NCI-H187 treated with DMSO at 0.1 percent for 48 hours (cell line): Measurements from ENCODE around the gene CEP162.
A peak's percentile ranks its signal among the peaks of the same experiment; 100 is the strongest.
"Not testable (repeated sequence)": the region's sequence is repeated elsewhere in the genome, so short reads cannot be mapped to it uniquely, and the experiment has no call there.

ENCODE experiments used
- DNase-seq: peaks from one replicate; lab custom pipeline; 2025; lab: John Stamatoyannopoulos, UW

Gene CEP162, protein sequence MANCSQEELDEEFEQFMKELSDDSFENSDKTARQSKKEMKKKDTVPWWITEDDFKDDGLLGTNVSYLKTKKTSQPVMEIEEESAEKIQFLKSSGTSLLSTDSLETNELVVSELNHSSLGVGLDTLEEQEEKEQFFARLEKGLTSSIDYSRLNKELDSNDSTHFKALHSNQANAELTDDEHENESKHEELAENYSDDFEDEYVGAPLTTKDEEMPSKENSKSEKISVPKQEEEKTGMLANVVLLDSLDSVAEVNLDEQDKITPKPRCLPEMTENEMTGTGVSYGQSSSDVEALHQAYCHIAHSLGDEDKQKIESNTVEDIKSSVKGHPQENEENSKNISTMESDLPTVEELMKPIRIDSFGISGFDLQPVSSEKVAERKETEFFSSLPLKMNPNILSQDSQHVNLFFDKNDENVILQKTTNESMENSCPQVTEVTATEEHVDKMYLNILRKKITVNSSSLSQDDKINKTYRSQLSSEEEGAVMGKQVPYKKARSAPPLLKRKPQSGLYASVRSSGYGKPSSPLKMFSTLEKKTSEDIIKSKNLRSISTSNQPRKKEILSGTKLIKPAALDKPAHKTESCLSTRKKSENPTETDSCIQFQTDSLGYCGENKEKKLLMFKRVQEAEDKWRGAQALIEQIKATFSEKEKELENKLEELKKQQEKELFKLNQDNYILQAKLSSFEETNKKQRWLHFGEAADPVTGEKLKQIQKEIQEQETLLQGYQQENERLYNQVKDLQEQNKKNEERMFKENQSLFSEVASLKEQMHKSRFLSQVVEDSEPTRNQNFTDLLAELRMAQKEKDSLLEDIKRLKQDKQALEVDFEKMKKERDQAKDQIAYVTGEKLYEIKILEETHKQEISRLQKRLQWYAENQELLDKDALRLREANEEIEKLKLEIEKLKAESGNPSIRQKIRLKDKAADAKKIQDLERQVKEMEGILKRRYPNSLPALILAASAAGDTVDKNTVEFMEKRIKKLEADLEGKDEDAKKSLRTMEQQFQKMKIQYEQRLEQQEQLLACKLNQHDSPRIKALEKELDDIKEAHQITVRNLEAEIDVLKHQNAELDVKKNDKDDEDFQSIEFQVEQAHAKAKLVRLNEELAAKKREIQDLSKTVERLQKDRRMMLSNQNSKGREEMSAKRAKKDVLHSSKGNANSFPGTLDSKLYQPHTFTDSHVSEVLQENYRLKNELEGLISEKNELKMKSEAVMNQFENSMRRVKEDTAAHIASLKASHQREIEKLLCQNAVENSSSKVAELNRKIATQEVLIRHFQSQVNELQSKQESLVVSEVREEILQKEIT (N-terminal part only)

DNA sequence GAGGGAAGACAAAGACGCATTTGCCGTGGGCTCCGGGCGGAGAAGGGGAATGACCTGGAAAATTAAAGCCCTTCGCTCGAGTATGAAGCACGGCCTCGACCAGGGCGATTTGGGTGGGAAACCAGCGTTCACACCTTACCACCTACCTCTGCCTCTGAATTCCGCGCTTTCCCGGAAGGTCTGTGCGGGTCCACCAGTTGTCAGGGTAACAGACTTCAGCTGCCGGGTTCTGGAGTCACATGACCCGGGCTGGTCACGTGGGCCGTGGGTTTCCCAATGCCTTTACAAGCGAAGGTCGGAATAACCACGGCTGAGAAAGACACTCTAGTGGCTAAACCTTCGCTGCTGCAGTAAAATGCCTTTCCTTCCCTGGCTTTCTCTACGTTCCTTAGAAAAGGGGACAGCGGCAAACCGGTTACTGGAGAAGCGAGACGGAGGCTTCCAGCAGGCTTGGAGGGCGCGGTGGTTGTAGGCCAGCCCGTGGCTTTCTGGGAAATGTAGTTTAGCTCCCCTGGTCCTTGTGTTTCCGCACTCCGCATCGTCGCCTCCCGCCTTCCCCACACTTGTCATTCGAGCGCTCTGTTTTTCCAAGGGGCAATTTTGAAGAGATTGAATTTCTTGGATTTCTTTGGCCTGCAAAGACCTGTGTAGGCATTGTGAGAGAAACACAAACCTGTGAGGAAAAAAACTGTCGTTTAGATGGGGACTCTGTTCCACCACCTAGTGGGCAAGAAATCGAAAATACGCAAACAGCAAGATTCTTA lies at the start of gene CEP162:
Gene CEP162 (minus strand): TSS at position 210 of the 764 bp plus-strand sequence. CDS start 1,250 bp downstream, outside the sequence.
- DNase-seq: peak; percentile 70

DNA sequence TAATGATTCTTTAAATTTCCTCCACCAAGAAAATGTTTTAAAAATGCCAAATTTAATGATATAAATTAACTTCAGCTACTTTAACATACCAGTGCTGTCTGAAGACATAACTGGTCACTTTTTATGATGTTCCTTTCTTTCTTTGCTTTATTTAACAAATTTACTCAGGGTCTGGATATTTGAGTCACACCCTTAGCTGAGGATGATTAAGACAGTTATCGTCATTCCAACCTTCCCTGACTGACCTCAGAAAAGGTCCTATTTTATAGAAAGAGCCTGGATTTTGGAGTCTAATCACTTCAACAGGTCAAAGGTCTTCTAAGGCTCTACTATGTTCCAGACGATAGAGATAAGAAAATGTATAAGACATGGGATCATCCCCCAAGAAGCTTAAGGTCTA lies 47.4 kb upstream of the CEP162 start:
- DNase-seq: no peak

DNA sequence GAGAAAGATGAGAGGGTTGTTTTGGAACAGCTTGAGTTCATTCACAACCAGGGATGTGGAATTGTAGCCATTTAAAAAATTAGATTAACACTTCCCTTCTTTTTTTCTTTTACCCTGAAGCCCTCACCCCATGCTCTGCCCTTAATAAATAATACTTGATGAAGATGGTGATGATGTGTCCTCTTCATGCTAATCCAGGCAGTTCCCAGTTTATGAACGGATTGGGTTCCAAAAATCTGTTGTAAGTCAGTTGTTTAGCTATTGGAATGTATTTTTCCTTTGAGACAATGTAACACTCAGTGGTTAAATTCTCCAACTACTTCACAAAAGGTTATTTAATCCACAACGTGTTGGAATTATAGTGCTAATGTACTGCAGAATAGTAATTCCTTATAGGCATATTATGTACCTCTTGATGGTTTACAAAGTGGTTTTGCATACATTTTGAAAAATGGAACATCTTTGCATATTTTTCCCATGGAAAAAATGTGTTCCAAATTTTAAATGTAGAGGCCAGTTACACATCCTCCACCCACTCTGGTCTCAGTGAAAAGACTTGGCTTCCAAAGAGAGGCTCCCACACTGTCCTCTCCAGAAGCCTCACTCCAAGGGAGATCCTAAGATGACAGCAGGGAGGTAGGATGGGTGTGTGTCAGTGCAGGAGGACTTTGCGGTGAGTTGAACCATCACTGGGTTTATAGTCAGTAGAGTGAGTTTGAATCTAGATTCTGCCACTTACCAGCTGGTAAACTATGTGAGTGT lies 45.8 kb upstream of the CEP162 start:
- no peak for DNase-seq

DNA sequence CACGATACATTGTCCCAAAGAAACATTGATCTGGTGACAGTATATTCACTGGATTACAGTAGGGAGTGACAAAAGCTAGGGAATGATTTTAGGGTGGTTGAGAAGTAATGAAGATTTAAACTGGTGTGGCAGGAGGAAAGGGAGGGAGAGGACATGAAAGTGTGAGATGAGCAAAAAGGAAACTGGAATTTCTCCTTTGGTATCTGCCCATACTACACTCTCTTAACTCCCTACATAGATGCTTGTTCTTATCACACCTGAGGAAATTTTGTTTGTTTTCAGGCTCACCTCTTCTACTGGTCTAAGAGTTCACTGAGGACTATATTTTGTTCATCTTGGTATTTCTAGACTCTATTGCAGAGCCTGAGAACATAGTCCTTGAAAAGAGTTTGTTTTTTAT lies 44.9 kb upstream of the CEP162 start:
- DNase-seq: no peak

DNA sequence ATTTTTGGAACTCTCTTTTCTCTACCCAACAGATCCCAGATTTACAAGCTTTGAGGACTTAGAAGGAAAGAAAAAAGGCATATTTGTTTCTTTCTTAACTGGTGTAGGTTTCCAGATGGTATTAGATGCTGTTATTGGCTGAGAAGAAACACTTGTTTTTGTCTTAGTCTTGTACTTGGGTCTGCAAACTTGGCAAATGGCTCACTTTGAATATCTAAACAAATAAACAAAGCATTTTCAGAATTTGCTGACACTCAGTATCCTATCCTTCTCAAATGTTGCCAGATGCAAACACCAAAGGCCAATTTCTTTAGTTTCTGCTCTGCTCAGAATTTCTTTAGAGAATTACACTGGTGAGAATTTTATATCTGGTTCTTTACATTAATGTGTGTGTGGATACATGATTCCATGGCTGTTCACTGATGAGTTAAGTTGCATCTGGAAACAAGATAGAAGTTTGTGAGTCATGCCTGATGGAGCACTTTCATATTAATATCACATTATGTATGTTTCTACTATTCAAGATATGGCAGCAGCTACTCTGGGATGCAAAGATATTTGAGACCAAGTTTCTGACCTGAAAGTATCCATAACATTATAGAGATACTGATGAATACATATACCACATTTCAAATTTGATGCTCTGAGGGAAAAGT lies 43.7 kb upstream of the CEP162 start:
- DNase-seq: no peak

DNA sequence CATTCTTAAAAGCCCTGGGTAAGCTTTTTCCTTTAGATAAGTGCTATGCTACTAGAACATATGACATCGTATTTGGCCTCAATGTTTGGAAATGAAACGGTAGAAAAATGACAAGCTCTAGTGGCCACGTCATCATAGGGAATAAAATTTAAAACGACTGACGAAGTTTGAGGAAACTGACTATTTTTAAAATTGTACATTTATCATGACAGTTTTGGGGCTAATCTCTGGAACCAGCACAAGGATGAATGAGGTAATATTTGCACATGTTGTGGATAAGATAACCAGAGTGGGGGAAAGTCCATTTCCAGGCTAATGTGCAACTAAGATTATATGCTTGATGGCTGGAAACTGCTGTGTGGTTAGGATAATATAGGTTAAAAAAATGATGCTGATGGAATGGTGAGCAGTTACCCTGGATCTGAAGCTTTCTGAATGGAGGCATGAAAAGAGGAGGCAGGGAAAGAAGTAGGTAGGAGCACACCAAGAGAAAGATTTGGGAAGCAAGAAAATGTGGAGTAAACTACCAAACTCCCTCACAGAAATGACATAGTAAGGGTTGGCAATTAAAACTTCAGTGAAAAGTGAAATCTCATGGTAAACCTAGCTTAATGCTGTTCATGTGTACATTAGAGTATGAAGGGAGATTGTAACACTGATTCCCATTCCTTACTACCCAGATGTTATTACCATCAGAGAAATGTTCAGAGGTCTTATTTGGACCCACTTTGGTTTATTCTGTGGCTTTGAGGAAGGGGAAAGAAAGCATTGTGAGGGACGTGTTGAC lies 42.7 kb upstream of the CEP162 start:
- DNase-seq: no peak

DNA sequence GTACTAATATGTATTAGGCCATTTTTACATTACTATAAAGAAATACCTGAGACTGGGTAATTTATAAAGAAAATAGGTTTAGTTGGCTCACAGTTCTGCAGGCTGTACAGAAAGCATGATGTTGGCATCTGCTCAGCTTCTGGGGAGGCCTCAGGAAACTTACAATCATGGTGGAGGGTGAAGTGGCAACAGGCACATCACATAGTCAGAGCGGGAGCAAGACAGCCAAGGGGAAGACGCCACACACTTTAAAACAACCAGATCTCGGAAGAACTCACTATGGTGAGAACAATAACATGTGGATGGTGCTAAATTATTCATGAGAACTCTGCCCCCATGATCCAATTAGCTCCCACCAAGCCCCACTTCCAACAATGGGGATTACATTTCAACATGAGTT lies 41.3 kb upstream of the CEP162 start:
- no peak for DNase-seq

DNA sequence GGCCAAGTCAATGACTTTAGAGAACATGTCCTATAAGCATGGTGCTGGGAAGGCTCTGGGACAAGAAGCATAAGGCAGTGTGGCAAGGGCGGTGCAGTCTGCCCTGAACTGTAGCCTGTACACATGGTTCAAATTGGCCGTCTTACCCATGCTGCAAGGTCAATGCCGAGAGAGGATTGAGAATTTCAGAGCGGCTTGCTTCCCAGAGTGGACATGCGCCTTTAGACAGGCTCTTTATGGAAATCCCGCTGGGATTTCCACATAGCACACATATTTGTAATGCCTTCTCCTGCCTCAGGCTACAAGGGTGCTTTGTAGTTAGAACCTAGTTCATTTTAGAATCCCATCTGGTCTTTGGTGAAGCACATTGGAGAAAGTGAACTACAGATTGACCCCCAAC lies 36.1 kb upstream of the CEP162 start:
- DNase-seq: no peak

DNA sequence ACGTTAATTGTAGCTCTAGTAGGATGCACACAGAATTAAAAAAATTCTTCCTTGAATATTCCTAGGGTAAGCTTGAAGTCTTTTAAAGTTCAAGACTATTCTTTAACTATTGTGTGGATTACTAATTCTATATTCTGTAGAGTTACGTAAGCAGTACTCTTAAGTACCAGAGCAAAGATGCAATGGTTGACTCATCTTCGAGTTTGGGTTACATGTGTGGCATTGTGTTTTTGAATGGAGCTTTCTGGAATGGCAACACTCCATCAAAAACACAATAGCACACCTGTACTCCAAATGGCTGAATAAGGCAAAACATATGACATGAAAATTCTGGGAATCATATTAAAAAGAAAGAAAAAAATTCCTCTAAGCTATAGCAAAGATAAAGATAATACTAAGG lies 33.5 kb upstream of the CEP162 start:
- no peak for DNase-seq

DNA sequence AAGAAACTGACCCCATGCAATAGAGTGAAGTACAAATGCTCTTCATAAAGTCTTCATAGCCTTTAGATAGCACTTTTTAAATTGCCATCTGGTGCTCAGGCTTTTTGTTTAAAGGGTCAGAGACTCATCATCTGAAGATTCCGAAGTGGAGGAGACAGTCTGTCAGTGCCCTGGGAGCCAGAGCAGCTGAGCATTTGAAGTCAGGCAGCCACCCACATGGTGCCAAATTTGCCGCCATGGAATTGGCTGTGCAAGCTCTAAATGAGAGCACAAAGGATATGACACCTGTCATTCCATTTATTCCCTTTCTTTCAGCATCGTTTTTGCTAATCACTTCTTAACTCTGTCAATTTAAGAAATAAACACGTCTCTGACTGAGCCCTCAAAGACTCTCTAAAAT lies 32.8 kb upstream of the CEP162 start:
- DNase-seq: no peak

DNA sequence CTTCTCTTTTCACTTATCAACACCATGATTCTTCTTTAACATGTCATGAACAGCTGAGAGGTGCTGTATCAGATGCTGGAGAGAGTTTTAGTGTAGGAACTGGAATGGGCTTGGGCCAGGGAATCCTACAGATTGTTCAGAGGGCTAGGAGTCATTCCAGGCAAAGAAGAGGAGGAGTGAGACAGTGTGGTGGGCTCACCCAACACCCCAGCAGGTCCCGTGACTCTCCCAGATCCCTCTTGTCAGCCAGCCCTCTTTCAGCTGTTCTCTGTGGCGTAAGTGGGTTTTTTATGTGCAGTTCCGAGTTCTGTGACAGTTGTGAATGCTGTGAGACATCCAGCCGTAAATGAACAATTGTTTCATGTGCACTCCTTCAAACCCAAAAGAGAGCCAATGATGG lies 31.4 kb upstream of the CEP162 start:
- no peak for DNase-seq

DNA sequence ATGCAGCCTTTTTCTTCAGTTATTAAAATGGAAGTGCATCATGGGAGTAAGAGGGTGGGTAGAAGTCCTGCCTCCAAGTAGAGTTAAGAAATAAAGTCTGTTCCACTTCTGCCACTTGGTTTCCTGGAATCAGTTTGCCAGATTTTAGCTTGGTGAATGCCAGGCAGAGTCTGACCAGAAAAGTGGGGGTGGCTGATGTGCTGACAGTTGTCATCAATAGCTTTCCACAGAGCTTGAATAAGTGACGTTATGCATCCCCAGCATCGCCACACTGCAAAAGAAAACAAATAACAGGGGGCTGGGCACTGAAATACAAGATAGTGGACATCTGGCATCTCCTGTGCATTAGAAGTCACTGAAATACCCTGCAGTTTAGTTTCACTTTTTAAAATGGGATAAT lies 30.8 kb upstream of the CEP162 start:
- DNase-seq: no peak

DNA sequence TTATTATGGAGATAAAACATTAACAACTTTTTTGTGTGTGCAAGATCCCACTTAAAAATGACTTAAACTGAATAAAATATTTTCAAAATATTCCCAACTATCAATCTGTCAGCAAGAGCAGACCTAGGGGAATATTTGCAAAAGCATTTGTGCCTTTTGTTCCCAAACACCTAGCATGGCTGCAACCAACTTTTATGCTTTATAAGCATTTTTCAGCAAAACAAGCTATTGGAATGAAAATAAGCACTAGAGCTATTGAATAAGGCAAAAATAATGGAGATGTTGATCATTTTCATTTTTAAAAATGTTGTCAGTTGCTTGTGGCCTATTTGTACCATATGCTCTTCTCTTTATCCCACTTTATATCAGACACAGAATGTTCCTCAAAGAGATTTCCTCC lies 28.2 kb upstream of the CEP162 start:
- no peak for DNase-seq

DNA sequence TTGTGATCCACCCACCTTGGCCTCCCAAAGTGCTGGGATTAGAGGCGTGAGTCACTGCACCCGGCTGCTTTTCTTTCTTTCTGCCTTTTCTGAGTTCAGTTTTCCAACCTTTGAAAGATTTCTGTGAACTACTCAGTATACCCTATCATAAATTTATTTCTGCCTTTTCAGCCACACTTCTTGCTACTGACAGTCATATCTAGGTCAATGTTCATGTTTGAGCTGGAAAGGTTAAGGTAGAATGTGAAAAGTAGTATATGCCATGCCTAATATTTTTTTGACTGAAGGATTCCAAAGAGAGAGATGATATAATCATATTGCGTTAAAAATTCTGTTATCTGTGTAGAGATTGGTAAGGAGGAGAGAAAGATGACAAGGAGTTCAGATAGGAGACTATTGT lies 25.9 kb upstream of the CEP162 start:
- no peak for DNase-seq

DNA sequence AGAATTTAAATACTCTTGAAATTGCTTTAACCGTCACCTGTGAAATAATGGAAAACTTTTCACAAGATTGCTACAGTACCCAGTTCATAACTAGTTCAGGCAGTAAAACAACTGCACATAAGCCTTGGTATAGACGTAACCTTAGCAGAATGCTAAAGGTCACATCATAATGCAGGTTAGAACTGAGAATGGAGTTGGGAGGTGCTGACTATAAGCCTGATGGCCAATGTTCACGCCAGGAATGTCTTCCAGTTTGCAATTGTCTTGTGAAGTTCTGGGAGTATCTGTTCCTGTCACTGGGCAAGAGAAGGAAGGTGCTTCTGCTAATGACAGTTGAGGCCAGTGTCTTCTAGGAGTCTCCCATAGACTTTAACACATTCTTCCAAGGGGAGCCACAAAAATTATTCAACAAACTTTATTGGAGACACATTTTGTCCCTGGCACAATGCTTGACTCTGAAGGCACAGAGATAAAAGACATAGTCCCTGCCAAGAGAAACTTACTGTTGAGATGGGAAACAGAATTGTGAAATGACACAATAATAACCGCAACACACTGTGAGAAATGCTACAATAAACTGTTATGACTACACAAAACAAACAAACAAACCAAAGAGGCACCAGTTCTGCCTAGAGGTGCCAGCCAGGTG lies 24.6 kb upstream of the CEP162 start:
- DNase-seq: no peak

DNA sequence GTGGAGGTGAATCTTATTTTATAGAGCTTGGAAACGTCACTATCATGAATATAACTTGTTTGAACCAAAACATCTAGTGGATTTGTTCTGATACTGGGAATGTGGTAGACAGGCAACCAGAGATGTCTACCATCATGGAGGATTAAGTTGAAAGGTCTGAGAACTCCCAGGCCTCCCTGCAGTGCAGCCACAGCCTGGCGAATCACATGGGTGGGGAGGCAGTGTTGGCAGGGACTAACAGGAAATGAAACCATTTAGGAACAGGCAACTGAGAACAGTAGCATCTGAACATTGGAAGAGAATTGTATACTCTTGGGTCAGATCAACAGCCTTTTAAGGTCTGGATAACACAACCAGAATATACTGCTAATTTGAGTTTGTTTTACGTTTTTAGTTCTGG lies 22.3 kb upstream of the CEP162 start:
- DNase-seq: no peak

DNA sequence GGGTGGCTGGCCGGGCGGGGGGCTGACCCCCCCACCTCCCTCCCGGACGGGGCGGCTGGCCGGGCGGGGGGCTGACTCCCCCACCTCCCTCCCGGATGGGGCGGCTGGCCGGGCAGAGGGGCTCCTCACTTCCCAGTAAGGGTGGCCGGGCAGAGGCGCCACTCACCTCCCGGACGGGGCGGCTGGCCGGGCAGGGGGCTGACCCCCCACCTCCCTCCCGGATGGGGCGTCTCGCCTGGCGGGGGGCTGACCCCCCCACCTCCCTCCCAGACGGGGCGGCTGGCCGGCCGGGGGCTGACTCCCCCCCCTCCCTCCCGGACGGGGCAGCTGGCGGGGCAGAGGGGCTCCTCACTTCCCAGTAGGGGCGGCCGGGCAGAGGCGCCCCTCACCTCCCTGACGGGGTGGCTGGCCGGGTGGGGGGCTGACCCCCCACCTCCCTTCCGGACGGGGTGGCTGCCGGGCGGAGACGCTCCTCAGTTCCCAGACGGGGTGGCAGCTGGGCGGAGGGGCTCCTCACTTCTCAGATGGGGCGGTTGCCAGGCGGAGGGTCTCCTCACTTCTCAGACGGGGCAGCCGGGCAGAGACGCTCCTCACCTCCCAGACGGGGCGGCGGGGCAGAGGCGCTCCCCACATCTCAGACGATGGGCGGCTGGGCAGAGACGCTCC lies 17.1 kb upstream of the CEP162 start:
- DNase-seq: not testable (repeated sequence)

DNA sequence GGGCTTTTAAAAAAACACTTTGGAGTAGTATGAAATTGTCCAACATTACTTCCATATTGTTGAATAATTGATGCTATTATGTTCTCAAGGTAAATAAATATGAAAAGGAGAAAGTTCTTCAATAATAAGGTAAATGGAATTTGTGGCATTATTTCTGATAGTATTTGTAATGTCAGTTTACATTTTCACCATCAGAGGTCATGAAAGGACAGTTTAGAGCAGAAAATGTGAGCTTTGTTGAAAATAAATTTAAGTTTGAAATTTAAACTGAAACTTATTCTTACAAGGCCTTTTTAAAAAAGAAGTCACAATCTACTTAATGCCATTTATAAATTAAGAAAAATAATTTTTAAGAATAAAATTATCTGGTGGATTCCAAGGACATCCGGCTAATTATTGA lies 15.8 kb upstream of the CEP162 start:
- no peak for DNase-seq
